K562 (cell line): ENCODE measurements around the gene SSH3. TPM values are rescaled to one million over a fixed set of nuclear protein-coding genes. Genes with fewer than 3 reads are reported as not detected.

ENCODE experiments used
- CBX1 ChIP-seq: sonication (generic); IDR thresholded peaks from 2 replicates; pipeline ENCODE4 v1.6.1; 2016; ENCODE audit warnings: antibody characterized with exemption, low read depth, mild to moderate bottlenecking
- COPS2 ChIP-seq: fragments of 450-650 bp; conservative IDR thresholded peaks from 2 replicates; pipeline ENCODE4 v1.6.1; 2016; ENCODE audit warnings: mild to moderate bottlenecking, moderate library complexity
- EZH2 ChIP-seq: IDR thresholded peaks from 2 replicates; pipeline ENCODE4 v1.6.1; 2012; ENCODE audit warnings: low read depth, mild to moderate bottlenecking, inconsistent platforms, low read length, borderline replicate concordance
- FOXK2 ChIP-seq, 2 experiments: fragments of 450-650 bp; IDR thresholded peaks in 1 of 2; conservative IDR thresholded peaks in 1 of 2; 2 replicates each; pipeline ENCODE4 v1.6.1; 2016; ENCODE audit warnings: low read depth in 2 of 2, mild to moderate bottlenecking in 1 of 2
- FUS ChIP-seq: fragments of 200-400 bp; formaldehyde crosslinking; optimal IDR thresholded peaks from 2 replicates; pipeline ENCODE3; 2017; ENCODE audit warnings: low read depth, low read length
- HDAC8 ChIP-seq: fragments of 450-650 bp; IDR thresholded peaks from 2 replicates; pipeline ENCODE4 v1.6.1; 2016; ENCODE audit warnings: mild to moderate bottlenecking, missing genetic modification characterization, moderate library complexity, missing compliant biosample characterization
- HIVEP1 ChIP-seq: fragments of 250-450 bp; sonication (Bioruptor Pico); IDR thresholded peaks from 2 replicates; pipeline ENCODE4 v1.4.0; 2020; ENCODE audit warnings: mild to moderate bottlenecking
- MCM5 ChIP-seq: fragments of 450-650 bp; IDR thresholded peaks from 2 replicates; pipeline ENCODE4 v1.6.1; 2016; ENCODE audit warnings: low read depth
- MECOM ChIP-seq: fragments of 250-450 bp; sonication (Bioruptor Pico); IDR thresholded peaks from 2 replicates; pipeline ENCODE4 v1.8.0; 2022; ENCODE audit warnings: inconsistent platforms
- MTA3 ChIP-seq: fragments of 450-650 bp; formaldehyde crosslinking; IDR thresholded peaks from 2 replicates; pipeline ENCODE4 v1.6.1; 2017; ENCODE audit warnings: mild to moderate bottlenecking, borderline replicate concordance
- NFXL1 ChIP-seq: fragments of 450-650 bp; formaldehyde crosslinking; IDR thresholded peaks from 2 replicates; pipeline ENCODE4 v1.4.0; 2021; ENCODE audit warnings: mild to moderate bottlenecking
- NONO ChIP-seq, 2 experiments: fragments of 200-400 bp in 1 of 2; fragments of 450-650 bp in 1 of 2; formaldehyde crosslinking in 1 of 2; IDR thresholded peaks; 2 replicates each; pipeline ENCODE4 v1.6.1; 2017; ENCODE audit warnings: low read depth in 2 of 2, mild to moderate bottlenecking in 2 of 2, moderate library complexity in 2 of 2, low read length in 1 of 2
- RBBP5 ChIP-seq: fragments of 200-600 bp; sonication (generic); IDR thresholded peaks from 2 replicates; pipeline ENCODE4 v1.6.1; 2012; ENCODE audit warnings: borderline replicate concordance, mild to moderate bottlenecking, low read length, control low read depth, inconsistent platforms; ENCODE audit not compliant: insufficient read depth, poor library complexity, severe bottlenecking
- RCOR1 ChIP-seq, 2 experiments: IDR thresholded peaks; 2 replicates each; pipeline ENCODE4 v1.6.1; 2012; ENCODE audit warnings: low read depth in 2 of 2, low read length in 2 of 2, borderline replicate concordance in 1 of 2, improper control_type of control experiment in 1 of 2
- RFX7 ChIP-seq: fragments of 250-450 bp; sonication (Bioruptor Pico); IDR thresholded peaks from 2 replicates; pipeline ENCODE4 v1.5.1; 2021; ENCODE audit warnings: mild to moderate bottlenecking
- SAP30 ChIP-seq: fragments of 200-600 bp; sonication (generic); IDR thresholded peaks from 2 replicates; pipeline ENCODE4 v1.6.1; 2012; ENCODE audit warnings: borderline replicate concordance, low read depth, mild to moderate bottlenecking, moderate library complexity, low read length, control low read depth, inconsistent platforms; ENCODE audit not compliant: insufficient read depth, poor library complexity, severe bottlenecking
- TCF3 ChIP-seq: sonication (generic); formaldehyde crosslinking; IDR thresholded peaks from 2 replicates; pipeline ENCODE4 v1.4.0; 2020; ENCODE audit warnings: mild to moderate bottlenecking, missing genetic modification reagents
- USF2 ChIP-seq: sonication (generic); formaldehyde crosslinking; IDR thresholded peaks from 2 replicates; pipeline ENCODE4 v1.5.0; 2020; ENCODE audit warnings: missing genetic modification reagents
- ZBTB1 ChIP-seq: sonication (generic); formaldehyde crosslinking; IDR thresholded peaks from 2 replicates; pipeline ENCODE4 v1.8.1; 2023; ENCODE audit warnings: missing genetic modification reagents, low read depth, mild to moderate bottlenecking, borderline replicate concordance
- ZBTB12 ChIP-seq: fragments of 250-450 bp; sonication (Bioruptor Pico); IDR thresholded peaks from 2 replicates; pipeline ENCODE4 v1.4.0; 2020
- ZBTB8A ChIP-seq: fragments of 450-650 bp; IDR thresholded peaks from 2 replicates; pipeline ENCODE4 v1.6.1; 2018; ENCODE audit warnings: mild to moderate bottlenecking, moderate library complexity; ENCODE audit not compliant: partially characterized antibody
- ZC3H8 ChIP-seq: fragments of 450-650 bp; IDR thresholded peaks from 2 replicates; pipeline ENCODE4 v1.6.1; 2017
- ZKSCAN8 ChIP-seq: fragments of 200-800 bp; sonication (Bioruptor generic); IDR thresholded peaks from 2 replicates; pipeline ENCODE4 v1.6.1; 2016; ENCODE audit warnings: missing genetic modification characterization, missing compliant biosample characterization
- ZNF24 ChIP-seq: fragments of 450-650 bp; IDR thresholded peaks from 2 replicates; pipeline ENCODE4 v1.6.1; 2016
- ZNF263 ChIP-seq: sonication (generic); formaldehyde crosslinking; IDR thresholded peaks from 2 replicates; pipeline ENCODE4 v1.8.0; 2022; ENCODE audit warnings: mild to moderate bottlenecking, missing genetic modification reagents, borderline replicate concordance
- ZNF311 ChIP-seq: fragments of 250-450 bp; sonication (Bioruptor Pico); IDR thresholded peaks from 2 replicates; pipeline ENCODE4 v1.4.0; 2020; ENCODE audit warnings: mild to moderate bottlenecking, moderate library complexity
- ZNF76 ChIP-seq: fragments of 250-450 bp; sonication (Bioruptor Pico); IDR thresholded peaks from 2 replicates; pipeline ENCODE4 v1.4.0; 2020; ENCODE audit warnings: mild to moderate bottlenecking, moderate library complexity, borderline replicate concordance
- ZNF77 ChIP-seq: fragments of 250-450 bp; sonication (Bioruptor Pico); IDR thresholded peaks from 2 replicates; pipeline ENCODE4 v1.5.0; 2020
- ZNF778 ChIP-seq: fragments of 450-650 bp; formaldehyde crosslinking; IDR thresholded peaks from 2 replicates; pipeline ENCODE4 v1.4.0; 2020; ENCODE audit warnings: mild to moderate bottlenecking, moderate library complexity
- polyA plus RNA-seq, 8 experiments: library from polyadenylated mRNA; depleted of rRNA in 4 of 8; stranded (reverse) in 5 of 8; unstranded in 3 of 8; fragments of >200 nt; fragmentation: Nextera tagmentation in 2 of 8; fragmentation: Illumina TruSeq in 1 of 8; extraction: Ambion mirVana in 2 of 8; extraction: Trizol in 1 of 8; gene quantifications; 2 replicates each; pipeline versions ENCODE4 v1.2.1 to v1.2.3, GENCODE V29; 2011 to 2014; ENCODE audit warnings: inconsistent platforms in 1 of 8, missing spikeins in 1 of 8
- total RNA-seq, 7 experiments: library from RNA; depleted of rRNA in 6 of 7; stranded (reverse); fragments of >200 nt in 6 of 7; fragmentation: Illumina TruSeq in 2 of 7; extraction: Trizol in 2 of 7; gene quantifications; 2 replicates each; pipeline versions ENCODE4 v1.2.1 to v1.2.3, GENCODE V29; 2011 to 2021; ENCODE audit warnings: low replicate concordance in 1 of 7

The SSH3 gene
- total and polyA plus RNA-seq, 9 of the 15 experiments (the other 6 are each of a cell fraction or from before 2014, with no cell fraction given), result 0.07 to 1.0 (median 0.24) TPM; not detected in 3

- TF ChIP-seq ZBTB8A (no peak), HDAC8 (tag) (peak; percentile 78), ZNF778 (CRISPR knock-in tag) (no peak), RBBP5 (peak; percentile 48), MECOM (CRISPR knock-in tag) (no peak; the same call in 1 of the 2 replicates), ZNF263 (CRISPR knock-in tag) (peak; percentile 11; the same call in 1 of the 2 replicates), ZKSCAN8 (peak; percentile 71; the same call in 1 of the 2 replicates), FUS (no peak), ZNF24 (no peak), ZNF76 (no peak), NFXL1 (CRISPR knock-in tag) (0 out of 2 replicates have a peak, but pooled peaks have one; percentile 75), MTA3 (0 out of 2 replicates have a peak, but pooled peaks have one; percentile 28), NONO (IDR thresholded peaks at IDR 0.05; ENCODE audit: low read depth in 2 of 2, low read length in 1 of 2) (no peak), RFX7 (CRISPR knock-in tag) (no peak), HIVEP1 (peak; percentile 32; the same call in 1 of the 2 replicates), MCM5 (no peak), TCF3 (CRISPR knock-in tag) (0 out of 2 replicates have a peak, but pooled peaks have one; percentile 2), ZBTB1 (no peak), USF2 (no peak), CBX1 (peak; percentile 39; the same call in 1 of the 2 replicates), ZC3H8 (no peak), EZH2 (no peak), SAP30 (no peak), FOXK2 (conservative IDR thresholded peaks at IDR 0.05 in 1 of 2, IDR thresholded peaks at IDR 0.05 in 1 of 2; ENCODE audit: low read depth in 2 of 2) (peak; percentile 34 to 47; a peak in 2 of 4 replicates), ZBTB12 (CRISPR knock-in tag) (peak; percentile 55), COPS2 (no peak), ZNF77 (CRISPR knock-in tag) (no peak), RCOR1 (IDR thresholded peaks at IDR 0.05; ENCODE audit: borderline replicate concordance in 1 of 2, low read depth in 2 of 2, low read length in 2 of 2) (peak in 1 of 2 experiments; percentile 54; a peak in 1 of 4 replicates), ZNF311 (CRISPR knock-in tag) (peak; percentile 92)
These were observed 25.9 kb upstream of the SSH3 start (continued) for GRCh38 chr11:67277231-67277961.
